ENCODE data around the gene SPSB4.

DNA sequence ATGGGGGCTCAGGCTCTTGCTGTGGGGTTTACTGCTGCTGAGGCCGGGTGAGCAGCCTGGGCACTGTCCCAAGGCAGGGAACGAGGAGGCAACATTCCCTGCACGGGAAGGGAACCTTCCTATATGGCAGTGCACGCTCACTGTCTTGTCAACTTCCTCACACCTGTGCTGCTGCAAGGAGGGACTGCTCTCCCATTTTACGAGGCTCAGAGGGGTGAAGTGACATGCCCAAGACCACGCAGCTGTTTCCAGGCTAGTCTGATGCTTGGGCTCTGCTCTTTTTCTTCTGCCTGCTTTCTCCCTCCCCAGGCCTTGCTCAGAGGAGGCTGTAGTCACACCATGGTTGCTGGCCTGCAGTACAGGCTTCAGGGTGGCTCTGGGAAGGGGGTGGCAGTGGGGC lies 41.5 kb downstream of the SPSB4 start:
- TF ChIP-seq, protein P1, sequence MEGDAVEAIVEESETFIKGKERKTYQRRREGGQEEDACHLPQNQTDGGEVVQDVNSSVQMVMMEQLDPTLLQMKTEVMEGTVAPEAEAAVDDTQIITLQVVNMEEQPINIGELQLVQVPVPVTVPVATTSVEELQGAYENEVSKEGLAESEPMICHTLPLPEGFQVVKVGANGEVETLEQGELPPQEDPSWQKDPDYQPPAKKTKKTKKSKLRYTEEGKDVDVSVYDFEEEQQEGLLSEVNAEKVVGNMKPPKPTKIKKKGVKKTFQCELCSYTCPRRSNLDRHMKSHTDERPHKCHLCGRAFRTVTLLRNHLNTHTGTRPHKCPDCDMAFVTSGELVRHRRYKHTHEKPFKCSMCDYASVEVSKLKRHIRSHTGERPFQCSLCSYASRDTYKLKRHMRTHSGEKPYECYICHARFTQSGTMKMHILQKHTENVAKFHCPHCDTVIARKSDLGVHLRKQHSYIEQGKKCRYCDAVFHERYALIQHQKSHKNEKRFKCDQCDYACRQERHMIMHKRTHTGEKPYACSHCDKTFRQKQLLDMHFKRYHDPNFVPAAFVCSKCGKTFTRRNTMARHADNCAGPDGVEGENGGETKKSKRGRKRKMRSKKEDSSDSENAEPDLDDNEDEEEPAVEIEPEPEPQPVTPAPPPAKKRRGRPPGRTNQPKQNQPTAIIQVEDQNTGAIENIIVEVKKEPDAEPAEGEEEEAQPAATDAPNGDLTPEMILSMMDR (IDR thresholded peaks at IDR 0.05 in 8 of 11, conservative IDR thresholded peaks at IDR 0.05 in 3 of 11) = no peak
- TF ChIP-seq POLR2A (IDR thresholded peaks at IDR 0.05) (no peak), POLR2AphosphoS5 (IDR thresholded peaks at IDR 0.05) (no peak)
